HL-60 (cell line): ENCODE results near the gene COMP.

Source experiments
- DNase-seq, 2 experiments: peaks; one replicate each; pipeline ENCODE4 v3.0.0-alpha.2; 2010 to 2020; ENCODE audit warnings: low read depth in 1 of 2, low spot score in 1 of 2
- H3K27ac ChIP-seq: fragments of 250-450 bp; sonication (Bioruptor Pico); replicated peaks from 2 replicates; pipeline ENCODE4 v1.5.1; 2020; ENCODE audit warnings: mild to moderate bottlenecking, moderate library complexity
- H3K27me3 ChIP-seq: fragments of 250-450 bp; sonication (Bioruptor Pico); 2 replicates; pipeline ENCODE4 v1.5.1; 2021; ENCODE audit warnings: mild to moderate bottlenecking, moderate library complexity; ENCODE audit not compliant: insufficient read depth, poor library complexity, severe bottlenecking
- H3K4me3 ChIP-seq: replicated peaks from 2 replicates; pipeline ENCODE4 v1.5.1; 2011; ENCODE audit warnings: mild to moderate bottlenecking, control low read depth, low read length; ENCODE audit not compliant: insufficient read depth
- GABPA ChIP-seq: IDR thresholded peaks from 2 replicates; pipeline ENCODE4 v1.6.1; 2012; ENCODE audit warnings: low read depth
- POLR2AphosphoS5 ChIP-seq: IDR thresholded peaks from 2 replicates; pipeline ENCODE4 v1.6.1; 2012; ENCODE audit warnings: low read depth
- SPI1 ChIP-seq: IDR thresholded peaks from 2 replicates; pipeline ENCODE4 v1.6.1; 2012; ENCODE audit warnings: low read depth, mild to moderate bottlenecking, borderline replicate concordance
- TF ChIP-seq, protein P1 (sequence below): IDR thresholded peaks from 2 replicates; pipeline ENCODE4 v1.6.1; 2012; ENCODE audit warnings: low read depth; ENCODE audit not compliant: insufficient replicate concordance
- TF ChIP-seq, protein P2 (sequence below): IDR thresholded peaks from one replicate; pipeline ENCODE4 v1.5.1; 2011; ENCODE audit warnings: low read length, control low read depth, inconsistent platforms; ENCODE audit not compliant: insufficient read depth

The COMP gene

DNA sequence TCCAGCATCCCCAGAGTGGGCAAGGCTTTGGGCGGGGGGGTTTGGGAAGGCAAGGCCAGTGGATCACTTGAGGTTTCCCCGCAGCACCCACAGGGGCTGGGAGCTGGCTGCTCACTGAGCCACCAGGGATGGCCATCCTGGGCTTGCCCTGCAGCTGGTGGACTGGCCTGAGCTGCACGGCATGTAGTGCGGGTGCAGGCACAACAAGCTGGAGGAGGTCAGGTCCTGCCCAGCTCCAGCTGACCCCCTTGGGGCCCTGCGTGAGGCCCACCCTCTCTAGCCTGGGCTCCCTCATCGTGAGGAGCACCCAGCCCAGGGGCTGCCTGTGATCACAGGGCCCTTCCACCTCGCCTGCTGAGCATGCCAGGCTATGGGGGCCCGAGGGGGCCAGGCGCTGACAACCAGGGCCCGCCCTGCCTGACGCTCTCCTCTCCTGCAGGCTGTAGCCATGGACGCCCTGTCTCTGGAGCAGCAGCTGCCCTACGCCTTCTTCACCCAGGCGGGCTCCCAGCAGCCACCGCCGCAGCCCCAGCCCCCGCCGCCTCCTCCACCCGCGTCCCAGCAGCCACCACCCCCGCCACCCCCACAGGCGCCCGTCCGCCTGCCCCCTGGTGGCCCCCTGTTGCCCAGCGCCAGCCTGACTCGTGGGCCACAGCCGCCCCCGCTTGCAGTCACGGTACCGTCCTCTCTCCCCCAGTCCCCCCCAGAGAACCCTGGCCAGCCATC lies 22.9 kb downstream of the COMP start:
- Histone ChIP-seq H3K27ac (no peak overlapping the region), H3K4me3 (no peak overlapping the region), H3K27me3 (no peaks in the 10 kb centered on the region)
- no peak for DNase-seq
- TF ChIP-seq GABPA (no peak), POLR2AphosphoS5 (no peak), SPI1 (no peak)
- TF ChIP-seq, protein P1, sequence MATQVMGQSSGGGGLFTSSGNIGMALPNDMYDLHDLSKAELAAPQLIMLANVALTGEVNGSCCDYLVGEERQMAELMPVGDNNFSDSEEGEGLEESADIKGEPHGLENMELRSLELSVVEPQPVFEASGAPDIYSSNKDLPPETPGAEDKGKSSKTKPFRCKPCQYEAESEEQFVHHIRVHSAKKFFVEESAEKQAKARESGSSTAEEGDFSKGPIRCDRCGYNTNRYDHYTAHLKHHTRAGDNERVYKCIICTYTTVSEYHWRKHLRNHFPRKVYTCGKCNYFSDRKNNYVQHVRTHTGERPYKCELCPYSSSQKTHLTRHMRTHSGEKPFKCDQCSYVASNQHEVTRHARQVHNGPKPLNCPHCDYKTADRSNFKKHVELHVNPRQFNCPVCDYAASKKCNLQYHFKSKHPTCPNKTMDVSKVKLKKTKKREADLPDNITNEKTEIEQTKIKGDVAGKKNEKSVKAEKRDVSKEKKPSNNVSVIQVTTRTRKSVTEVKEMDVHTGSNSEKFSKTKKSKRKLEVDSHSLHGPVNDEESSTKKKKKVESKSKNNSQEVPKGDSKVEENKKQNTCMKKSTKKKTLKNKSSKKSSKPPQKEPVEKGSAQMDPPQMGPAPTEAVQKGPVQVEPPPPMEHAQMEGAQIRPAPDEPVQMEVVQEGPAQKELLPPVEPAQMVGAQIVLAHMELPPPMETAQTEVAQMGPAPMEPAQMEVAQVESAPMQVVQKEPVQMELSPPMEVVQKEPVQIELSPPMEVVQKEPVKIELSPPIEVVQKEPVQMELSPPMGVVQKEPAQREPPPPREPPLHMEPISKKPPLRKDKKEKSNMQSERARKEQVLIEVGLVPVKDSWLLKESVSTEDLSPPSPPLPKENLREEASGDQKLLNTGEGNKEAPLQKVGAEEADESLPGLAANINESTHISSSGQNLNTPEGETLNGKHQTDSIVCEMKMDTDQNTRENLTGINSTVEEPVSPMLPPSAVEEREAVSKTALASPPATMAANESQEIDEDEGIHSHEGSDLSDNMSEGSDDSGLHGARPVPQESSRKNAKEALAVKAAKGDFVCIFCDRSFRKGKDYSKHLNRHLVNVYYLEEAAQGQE, result no peak
- TF ChIP-seq, protein P2, sequence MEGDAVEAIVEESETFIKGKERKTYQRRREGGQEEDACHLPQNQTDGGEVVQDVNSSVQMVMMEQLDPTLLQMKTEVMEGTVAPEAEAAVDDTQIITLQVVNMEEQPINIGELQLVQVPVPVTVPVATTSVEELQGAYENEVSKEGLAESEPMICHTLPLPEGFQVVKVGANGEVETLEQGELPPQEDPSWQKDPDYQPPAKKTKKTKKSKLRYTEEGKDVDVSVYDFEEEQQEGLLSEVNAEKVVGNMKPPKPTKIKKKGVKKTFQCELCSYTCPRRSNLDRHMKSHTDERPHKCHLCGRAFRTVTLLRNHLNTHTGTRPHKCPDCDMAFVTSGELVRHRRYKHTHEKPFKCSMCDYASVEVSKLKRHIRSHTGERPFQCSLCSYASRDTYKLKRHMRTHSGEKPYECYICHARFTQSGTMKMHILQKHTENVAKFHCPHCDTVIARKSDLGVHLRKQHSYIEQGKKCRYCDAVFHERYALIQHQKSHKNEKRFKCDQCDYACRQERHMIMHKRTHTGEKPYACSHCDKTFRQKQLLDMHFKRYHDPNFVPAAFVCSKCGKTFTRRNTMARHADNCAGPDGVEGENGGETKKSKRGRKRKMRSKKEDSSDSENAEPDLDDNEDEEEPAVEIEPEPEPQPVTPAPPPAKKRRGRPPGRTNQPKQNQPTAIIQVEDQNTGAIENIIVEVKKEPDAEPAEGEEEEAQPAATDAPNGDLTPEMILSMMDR, result no peak

DNA sequence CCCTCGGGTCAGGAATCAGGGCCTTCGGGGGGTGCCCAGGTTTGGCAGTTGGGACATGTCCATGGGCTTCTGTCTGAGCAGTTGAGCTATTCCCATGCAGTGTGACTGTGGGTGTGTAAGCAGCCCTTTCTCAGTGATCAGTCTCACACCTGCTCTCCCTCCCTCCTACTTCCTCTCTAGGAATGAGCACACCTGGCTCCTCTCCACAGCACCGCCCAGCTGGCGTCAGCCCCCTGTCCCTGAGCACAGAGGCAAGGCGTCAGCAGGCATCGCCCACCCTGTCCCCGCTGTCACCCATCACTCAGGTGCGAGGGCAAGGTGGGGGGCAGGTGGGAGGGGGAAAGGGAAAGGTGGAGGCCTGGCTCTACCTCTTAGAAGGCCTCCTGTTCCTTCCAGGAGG lies 25.9 kb downstream of the COMP start:
- Histone ChIP-seq H3K27me3 (no peaks in the 10 kb centered on the region), H3K27ac (no peak overlapping the region), H3K4me3 (no peak overlapping the region)
- DNase-seq, result no peak
- TF ChIP-seq POLR2AphosphoS5 (no peak), GABPA (no peak), SPI1 (no peak)
- TF ChIP-seq, protein P1, result no peak
- TF ChIP-seq, protein P2, result no peak

DNA sequence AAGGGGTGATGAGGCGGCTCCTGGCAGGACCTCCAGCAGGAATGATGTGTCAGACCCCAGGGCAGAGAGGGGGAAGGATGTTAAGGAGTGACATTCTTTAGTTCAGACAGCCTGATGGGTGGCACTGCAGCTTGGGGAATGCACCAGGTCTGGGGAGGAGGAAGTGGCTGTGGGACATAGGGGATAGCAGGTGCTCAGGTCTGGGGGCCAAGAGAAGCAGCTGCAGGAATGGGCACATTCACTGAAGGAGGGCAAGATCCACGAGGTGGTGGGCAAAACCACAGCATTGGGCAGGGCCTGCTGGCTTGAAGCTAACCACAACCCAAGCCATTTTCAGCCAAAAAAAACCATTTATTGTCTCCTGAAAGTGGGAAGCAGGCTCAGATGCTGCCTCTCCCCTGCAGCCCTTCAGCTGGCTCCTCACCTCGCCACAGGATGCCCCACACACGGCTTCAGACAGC lies 26.5 kb downstream of the COMP start:
- Histone ChIP-seq H3K27ac (no peak overlapping the region), H3K4me3 (no peak overlapping the region), H3K27me3 (no peaks in the 10 kb centered on the region)
- TF ChIP-seq SPI1 (peak; percentile 46; the same call in 1 of the 2 replicates), POLR2AphosphoS5 (0 out of 2 replicates have a peak, but pooled peaks have one; percentile 6)
- TF ChIP-seq, protein P2, result no peak
- TF ChIP-seq, protein P1, result no peak
- DNase-seq, result no peak
